ENCODE measurements around the gene OR8A1. TPM values are rescaled to one million over a fixed set of nuclear protein-coding genes. Genes with fewer than 3 reads are reported as not detected.

The OR8A1 gene
- total RNA-seq, result not detected in 2 replicates

GRCh38 chr11:124569697-124570096 lies at the start of gene OR8A1:
Gene OR8A1, plus strand, starts transcription at chr11:124569997. Its CDS starts 123 bp downstream, at chr11:124570120.

GRCh38 chr11:124543554-124543953 lies 26.2 kb upstream of the OR8A1 start, which contains the start of gene OR8B12:
Gene OR8B12, minus strand, starts transcription at chr11:124543654. Its CDS starts 0 bp downstream, at chr11:124543654.

GRCh38 chr11:124611064-124611463 lies 41.3 kb downstream of the OR8A1 start, which contains the start of gene PANX3:
Gene PANX3, plus strand, starts transcription at chr11:124611428. Its CDS starts 129 bp downstream, at chr11:124611557.

Other genes with a start within 250 kb of the OR8A1 start
- not detected in 2 replicates for gene OR8D2, start 249.8 kb upstream of the OR8A1 start, total RNA-seq
- not detected in 2 replicates for gene OR8B2, start 185.5 kb upstream of the OR8A1 start, total RNA-seq
- gene OR8B3, start 171.0 kb upstream of the OR8A1 start, total RNA-seq, result not detected in 2 replicates
- not detected in 2 replicates for gene OR8B4, start 145.1 kb upstream of the OR8A1 start, total RNA-seq
- not detected in 2 replicates for gene OR8B8, start 124.3 kb upstream of the OR8A1 start, total RNA-seq
- gene OR8B12, start 26.3 kb upstream of the OR8A1 start, total RNA-seq, result not detected in 2 replicates
- gene PANX3, start 41.4 kb downstream of the OR8A1 start, total RNA-seq, result not detected in 2 replicates
- 18.5 and 20.5 TPM in 2 replicates for gene TBRG1, start 52.9 kb downstream of the OR8A1 start, total RNA-seq
- 9.4 and 10.9 TPM in 2 replicates for gene SIAE, start 103.7 kb downstream of the OR8A1 start, total RNA-seq
- gene SPA17, start 103.9 kb downstream of the OR8A1 start, total RNA-seq, result 25.2 and 33.1 TPM in 2 replicates
- gene NRGN, start 169.9 kb downstream of the OR8A1 start, total RNA-seq, result 6.6 and 7.1 TPM in 2 replicates
- gene VSIG2, start 182.3 kb downstream of the OR8A1 start, total RNA-seq, result 0.17 and 0.74 TPM in 2 replicates
- under 0.01 and 0.17 TPM in 2 replicates for gene ESAM, start 192.3 kb downstream of the OR8A1 start, total RNA-seq
- 6.5 and 7.1 TPM in 2 replicates for gene MSANTD2, start 230.4 kb downstream of the OR8A1 start, total RNA-seq